ENCODE measurements around the gene FOXP1. TPM values are rescaled to one million over a fixed set of nuclear protein-coding genes. Genes with fewer than 3 reads are reported as not detected.

Gene FOXP1
- total and polyA plus RNA-seq, 2 of the 8 experiments (the other 6 are each of a cell fraction or from before 2014, with no cell fraction given) = 13.9 to 25.4 TPM

GRCh38 chr3:70952033-70952747 is 631.3 kb downstream of the FOXP1 start:
- H3K4me1 ChIP-seq (replicated peaks in 1 of 4; ENCODE audit: control insufficient read depth in 3 of 4, insufficient read depth in 4 of 4, low read length in 3 of 4) = peaks cover 0 to 5% (median 1%) of the 10 kb centered on the region in 4 experiments; a peak in 1 of 7 replicates
- H3K4me2 ChIP-seq (ENCODE audit: insufficient read depth in 1 of 2, low read depth in 2 of 2, low read length in 2 of 2) = no peak overlapping the region
- H3K18ac ChIP-seq (ENCODE audit: extremely low read depth, low read length) = no peak overlapping the region
- H3K27me3 ChIP-seq (replicated peaks in 1 of 4; ENCODE audit: control insufficient read depth in 3 of 4, extremely low read depth in 1 of 4, insufficient read depth in 3 of 4, low read length in 3 of 4) = no peaks in the 10 kb centered on the region
- no peak overlapping the region for H3K56ac ChIP-seq (replicated peaks; ENCODE audit: insufficient read length, low read depth, low read length)
- no peak overlapping the region for H2BK20ac ChIP-seq (ENCODE audit: low read length)
- no peaks in the 10 kb centered on the region; the same call in 1 of the 2 replicates for H3K23me2 ChIP-seq (ENCODE audit: low read depth, low read length)
- CTCF ChIA-PET (ENCODE audit: partially characterized antibody) = interaction anchor here (0.8 to 1.3 kb wide), 2 partner anchors 71 to 117 kb away, joined by 3 to 4 read pairs; no protein-coding TSS in a partner anchor
- H4K20me1 ChIP-seq (replicated peaks in 1 of 2; ENCODE audit: control insufficient read depth in 1 of 2, insufficient read depth in 2 of 2, low read length in 2 of 2) = no peaks in the 10 kb centered on the region
- H3K4me3 ChIP-seq (ENCODE audit: extremely low read depth in 1 of 4, insufficient read depth in 2 of 4, low read depth in 3 of 4, low read length in 4 of 4) = no peak overlapping the region
- no peak for TF ChIP-seq SAP30 (IDR thresholded peaks at IDR 0.05; ENCODE audit: insufficient read depth, insufficient replicate concordance, low read length)
- no peak for TF ChIP-seq EZH2 (IDR thresholded peaks at IDR 0.05; ENCODE audit: low read depth, low read length, severe bottlenecking)
- TF ChIP-seq, protein P1, sequence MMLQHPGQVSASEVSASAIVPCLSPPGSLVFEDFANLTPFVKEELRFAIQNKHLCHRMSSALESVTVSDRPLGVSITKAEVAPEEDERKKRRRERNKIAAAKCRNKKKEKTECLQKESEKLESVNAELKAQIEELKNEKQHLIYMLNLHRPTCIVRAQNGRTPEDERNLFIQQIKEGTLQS (IDR thresholded peaks at IDR 0.05; ENCODE audit: insufficient read depth, low read depth, low read length) = no peak
- no peak for TF ChIP-seq MAX (IDR thresholded peaks at IDR 0.05)
- 91% methylated on average over 12 of the region's 12 CpGs; no CpG with 5 or more reads in 1 of the 2 experiments for WGBS, 2 experiments (ENCODE audit: extremely low coverage in 1 of 2, insufficient coverage in 1 of 2, insufficient read length in 1 of 2, insufficient replicate concordance in 2 of 2, low coverage in 1 of 2, low lambda C conversion rate in 2 of 2, missing lambda C conversion rate in 1 of 2)
- no peak overlapping the region for H2BK12ac ChIP-seq (ENCODE audit: low read depth, low read length)
- H3K9me3 ChIP-seq (ENCODE audit: insufficient read depth in 2 of 2, low read depth in 1 of 2, low read length in 1 of 2) = no peaks in the 10 kb centered on the region
- no peak overlapping the region for H4K5ac ChIP-seq (ENCODE audit: insufficient read length, low read depth, low read length)
- H3K79me1 ChIP-seq (ENCODE audit: low read depth, low read length) = no peaks in the 10 kb centered on the region
- no peak overlapping the region for H2AFZ ChIP-seq (ENCODE audit: low read length)
- no peak overlapping the region for H2BK5ac ChIP-seq (ENCODE audit: low read depth, low read length)
- H3K36me3 ChIP-seq (ENCODE audit: control insufficient read depth in 2 of 4, insufficient read depth in 4 of 4, low read length in 3 of 4) = no peaks in the 10 kb centered on the region
- H3K9ac ChIP-seq (replicated peaks in 1 of 4; ENCODE audit: extremely low read depth in 1 of 4, low read depth in 3 of 4, low read length in 3 of 4) = no peak overlapping the region
- no peak overlapping the region for H4K8ac ChIP-seq (ENCODE audit: extremely low read depth, insufficient read depth, low read length)
- H2AK5ac ChIP-seq (ENCODE audit: low read depth, low read length) = no peak overlapping the region
- H3K14ac ChIP-seq (ENCODE audit: insufficient read length) = no peak overlapping the region
- H3K4ac ChIP-seq (replicated peaks; ENCODE audit: insufficient read length, low read depth, low read length) = no peak overlapping the region
- H3K27ac ChIP-seq (ENCODE audit: low read depth, low read length) = no peak overlapping the region
- no peak overlapping the region for H3K23ac ChIP-seq (ENCODE audit: insufficient read length)
- no peak overlapping the region for H4K91ac ChIP-seq (replicated peaks; ENCODE audit: insufficient read length, low read length)
- POLR2A ChIA-PET (ENCODE audit: partially characterized antibody) = interaction anchor here (0.6 kb wide), 2 partner anchors 201 to 694 kb away, joined by 3 to 4 read pairs; no protein-coding TSS in a partner anchor
- peak; percentile 78 for FAIRE-seq
- no peak overlapping the region for H2BK15ac ChIP-seq (ENCODE audit: low read length)
- no peaks in the 10 kb centered on the region for H3K79me2 ChIP-seq (ENCODE audit: control insufficient read depth in 1 of 2, insufficient read depth in 2 of 2, low read length in 2 of 2)
- no peak for DNase-seq (ENCODE audit: low read depth in 1 of 2, low spot score in 2 of 2)
- no peak overlapping the region for H2BK120ac ChIP-seq (replicated peaks; ENCODE audit: low read depth, low read length)

Measured in H1 (cell line).